ENCODE data around the gene LYRM4. TPM values are rescaled to one million over a fixed set of nuclear protein-coding genes. Genes with fewer than 3 reads are reported as not detected.

The LYRM4 gene
- total and polyA plus RNA-seq, 4 donors: 15.2 to 23.2 (median 19.1) TPM

- Histone ChIP-seq H3K9ac (ENCODE audit: insufficient read depth in 1 of 2, low read length in 2 of 2) (no peak overlapping the region), H3K27ac (ENCODE audit: low read depth in 1 of 2, low read length in 1 of 2) (no peak overlapping the region), H3K9me3 (ENCODE audit: control insufficient read depth in 4 of 4, insufficient read depth in 3 of 4, low read length in 3 of 4) (no peaks in the 10 kb centered on the region), H3K4me3 (no peak overlapping the region), H3K27me3 (ENCODE audit: control insufficient read depth in 3 of 3, insufficient read depth in 3 of 3, low read length in 2 of 3) (no peaks in the 10 kb centered on the region), H3K36me3 (ENCODE audit: control insufficient read depth in 4 of 4, insufficient read depth in 4 of 4, low read length in 4 of 4) (no peaks in the 10 kb centered on the region), H3K4me1 (ENCODE audit: control insufficient read depth in 5 of 5, insufficient read depth in 5 of 5, low read length in 5 of 5) (peaks cover 0 to 7% (median 0%) of the 10 kb centered on the region in 5 donors)
- TF ChIP-seq CTCF (IDR thresholded peaks at IDR 0.05; ENCODE audit: control extremely low read depth, extremely low read depth): no peak
- DNase-seq: no peak
- WGBS, 2 donors: 91 to 95% methylated on average over 9 of the region's 9 CpGs
- no peak for ATAC-seq (ENCODE audit: insufficient read depth, low FRiP score)
These were observed 144.3 kb downstream of the LYRM4 start for GRCh38 chr6:5116243-5116991.

- H3K4me1 ChIP-seq (ENCODE audit: control insufficient read depth in 5 of 5, insufficient read depth in 5 of 5, low read length in 5 of 5): peaks cover 0 to 7% (median 0%) of the 10 kb centered on the region in 5 donors
- peaks cover 0 to 5% (median 3%) of the 10 kb centered on the region in 4 donors for H3K36me3 ChIP-seq (ENCODE audit: control insufficient read depth in 4 of 4, insufficient read depth in 4 of 4, low read length in 4 of 4)
- H3K27ac ChIP-seq (ENCODE audit: low read depth in 1 of 2, low read length in 1 of 2): no peak overlapping the region
- no peak overlapping the region for H3K4me3 ChIP-seq
- DNase-seq (peak; percentile 44 to 67 (median 47)), ATAC-seq (ENCODE audit: insufficient read depth, low FRiP score) (no peak)
- no peak overlapping the region for H3K9ac ChIP-seq (ENCODE audit: insufficient read depth in 1 of 2, low read length in 2 of 2)
- H3K9me3 ChIP-seq (ENCODE audit: control insufficient read depth in 4 of 4, insufficient read depth in 3 of 4, low read length in 3 of 4): no peaks in the 10 kb centered on the region
- 71 to 81% methylated on average over 10 of the region's 10 CpGs for WGBS, 2 donors
- TF ChIP-seq CTCF (IDR thresholded peaks at IDR 0.05; ENCODE audit: control extremely low read depth, extremely low read depth): no peak
- H3K27me3 ChIP-seq (ENCODE audit: control insufficient read depth in 3 of 3, insufficient read depth in 3 of 3, low read length in 2 of 3): no peaks in the 10 kb centered on the region
These were observed 145.6 kb downstream of the LYRM4 start for GRCh38 chr6:5115168-5115567.

GRCh38 chr6:5113096-5113495 lies 147.7 kb downstream of the LYRM4 start:
- H3K9me3 ChIP-seq (ENCODE audit: control insufficient read depth in 4 of 4, insufficient read depth in 3 of 4, low read length in 3 of 4): no peaks in the 10 kb centered on the region
- H3K36me3 ChIP-seq (ENCODE audit: control insufficient read depth in 4 of 4, insufficient read depth in 4 of 4, low read length in 4 of 4): peaks cover 0 to 5% (median 4%) of the 10 kb centered on the region in 4 donors
- ATAC-seq (ENCODE audit: insufficient read depth, low FRiP score): no peak
- H3K9ac ChIP-seq (ENCODE audit: insufficient read depth in 1 of 2, low read length in 2 of 2): no peak overlapping the region
- no peak for TF ChIP-seq CTCF (IDR thresholded peaks at IDR 0.05; ENCODE audit: control extremely low read depth, extremely low read depth)
- no peak overlapping the region for H3K4me3 ChIP-seq
- no peaks in the 10 kb centered on the region for H3K27me3 ChIP-seq (ENCODE audit: control insufficient read depth in 3 of 3, insufficient read depth in 3 of 3, low read length in 2 of 3)
- no peak overlapping the region for H3K27ac ChIP-seq (ENCODE audit: low read depth in 1 of 2, low read length in 1 of 2)
- WGBS, 2 donors: 95 to 98% methylated on average over 13 of the region's 13 CpGs
- DNase-seq: no peak
- H3K4me1 ChIP-seq (ENCODE audit: control insufficient read depth in 5 of 5, insufficient read depth in 5 of 5, low read length in 5 of 5): peaks cover 0 to 7% (median 0%) of the 10 kb centered on the region in 5 donors

Measured in lung (tissue), 12 donors.